ENCODE measurements around the gene GPC3. TPM values are rescaled to one million over a fixed set of nuclear protein-coding genes. Genes with fewer than 3 reads are reported as not detected.

GPC3 gene
- total RNA-seq, 1 experiment from 2014 or later = 32.4 TPM

- no peak for TF ChIP-seq PREB (CRISPR knock-in tag; IDR thresholded peaks at IDR 0.05; ENCODE audit: borderline replicate concordance)
- no peak for TF ChIP-seq CREM (CRISPR knock-in tag; IDR thresholded peaks at IDR 0.05)
- no peak for TF ChIP-seq STAT6 (CRISPR knock-in tag; conservative IDR thresholded peaks at IDR 0.05; ENCODE audit: low read depth)
- no peak for TF ChIP-seq RELA (CRISPR knock-in tag; IDR thresholded peaks at IDR 0.05; ENCODE audit: borderline replicate concordance)
These were observed 104.4 kb downstream of the GPC3 start (continued) for GRCh38 chrX:133881007-133881406.

- Mint-ChIP-seq H3K27me3 (ENCODE audit: low read depth) (peaks cover 2% of the 10 kb centered on the region; the same call in 1 of the 2 replicates), H3K36me3 (no peaks in the 10 kb centered on the region), H3K9me3 (no peaks in the 10 kb centered on the region), H3K27ac (0 out of 2 replicates have a peak overlapping the region, but pooled peaks have one; percentile 18), H3K4me3 (no peak overlapping the region), H3K4me1 (peaks cover 23% of the 10 kb centered on the region)
- ATAC-seq = no peak
- CTCF ChIA-PET = no interaction called here
- no peak for DNase-seq (ENCODE audit: low spot score)
- no peak for TF ChIP-seq ERG (CRISPR knock-in tag; IDR thresholded peaks at IDR 0.05)
- TF ChIP-seq E2F5 (CRISPR knock-in tag; IDR thresholded peaks at IDR 0.05) = no peak
- no peak for TF ChIP-seq ZNF423 (CRISPR knock-in tag; IDR thresholded peaks at IDR 0.05)
- no peak for TF ChIP-seq NFATC4 (CRISPR knock-in tag; IDR thresholded peaks at IDR 0.05)
- no peak for TF ChIP-seq NR2C2 (CRISPR knock-in tag; IDR thresholded peaks at IDR 0.05)
- TF ChIP-seq CREB1 (CRISPR knock-in tag; IDR thresholded peaks at IDR 0.05) = no peak
- TF ChIP-seq ELF4 (CRISPR knock-in tag; IDR thresholded peaks at IDR 0.05; ENCODE audit: low read depth) = no peak
- no peak for TF ChIP-seq NR3C1 (CRISPR knock-in tag; conservative IDR thresholded peaks at IDR 0.05; ENCODE audit: low read depth)
- no peak for TF ChIP-seq NFYB (CRISPR knock-in tag; conservative IDR thresholded peaks at IDR 0.05; ENCODE audit: low read depth)
- no peak for TF ChIP-seq ZNF532 (CRISPR knock-in tag; IDR thresholded peaks at IDR 0.05; ENCODE audit: borderline replicate concordance)
- no peak for TF ChIP-seq TCF7 (CRISPR knock-in tag; IDR thresholded peaks at IDR 0.05; ENCODE audit: low read depth)
- TF ChIP-seq ZNF317 (CRISPR knock-in tag; IDR thresholded peaks at IDR 0.05; ENCODE audit: borderline replicate concordance, low read depth) = no peak
- no peak for TF ChIP-seq USF1 (CRISPR knock-in tag; IDR thresholded peaks at IDR 0.05)
- no peak for TF ChIP-seq SOX15 (CRISPR knock-in tag; IDR thresholded peaks at IDR 0.05)
- POLR2A ChIA-PET = no interaction called here
These were observed 105.4 kb downstream of the GPC3 start for GRCh38 chrX:133880032-133880443.
